ENCODE data around the gene EXO5. TPM values are rescaled to one million over a fixed set of nuclear protein-coding genes. Genes with fewer than 3 reads are reported as not detected.

The EXO5 gene
- total RNA-seq, 1 experiment from 2014 or later: 13.4 TPM

- H4K91ac ChIP-seq (ENCODE audit: insufficient read length, low read depth, low read length): no peak overlapping the region
- H3K9ac ChIP-seq (ENCODE audit: extremely low read depth, insufficient read length, low read length): no peak overlapping the region
- Mint-ChIP-seq H3K4me1 (peaks cover 10 to 11% of the 10 kb centered on the region in 2 experiments), H3K27me3 (ENCODE audit: low read depth) (no peaks in the 10 kb centered on the region), H3K36me3 (ENCODE audit: insufficient read depth in 1 of 3, low read depth in 3 of 3) (peaks cover 24 to 26% (median 25%) of the 10 kb centered on the region in 3 experiments), H3K9me3 (peaks cover 13 to 20% of the 10 kb centered on the region in 2 experiments), H3K4me3 (peak overlapping the region in 1 of 2 experiments; percentile 9; a peak in 1 of 5 replicates), H3K27ac (no peak overlapping the region; a peak in 1 of 7 replicates)
- H3K14ac ChIP-seq (ENCODE audit: insufficient read depth, low read length): no peak overlapping the region
- no peak overlapping the region for H3K18ac ChIP-seq (ENCODE audit: insufficient read length, low read depth, low read length)
- H3K4ac ChIP-seq (ENCODE audit: low read depth, low read length): no peak overlapping the region
- no peak overlapping the region for H3K56ac ChIP-seq (ENCODE audit: insufficient read length, low read depth, low read length)
- H2BK12ac ChIP-seq (ENCODE audit: insufficient read length, low read depth, low read length): no peak overlapping the region
- DNase-seq: no peak
- H2BK120ac ChIP-seq (ENCODE audit: low read depth, low read length, poor library complexity, severe bottlenecking): no peak overlapping the region
- H3K23ac ChIP-seq (ENCODE audit: insufficient read length, low read depth, low read length): no peak overlapping the region
- H2AK5ac ChIP-seq (ENCODE audit: insufficient read length, low read length): no peak overlapping the region
- H3K4me1 ChIP-seq (ENCODE audit: insufficient read depth, low read length): no peaks in the 10 kb centered on the region
- WGBS (ENCODE audit: extremely low coverage, insufficient read length, low lambda C conversion rate): no CpG with 5 or more reads among the region's 4 CpGs
- no peak overlapping the region for H4K5ac ChIP-seq (ENCODE audit: insufficient read length, low read depth, low read length)
- H2AFZ ChIP-seq (ENCODE audit: low read length): no peak overlapping the region
- no peaks in the 10 kb centered on the region for H3K9me3 ChIP-seq (ENCODE audit: control insufficient read depth, low read depth, low read length)
- no peak overlapping the region for H2BK5ac ChIP-seq (ENCODE audit: insufficient read length, low read length)
- H2BK20ac ChIP-seq (ENCODE audit: low read depth, low read length, poor library complexity, severe bottlenecking): no peak overlapping the region
- H3K27ac ChIP-seq (ENCODE audit: insufficient read length, low read depth, low read length): no peak overlapping the region
- H3K27me3 ChIP-seq (ENCODE audit: insufficient read depth, low read length): no peaks in the 10 kb centered on the region
- H3T11ph ChIP-seq (ENCODE audit: low read length): no peak overlapping the region
- H3K79me1 ChIP-seq (ENCODE audit: insufficient read depth, low read depth, low read length, poor library complexity, severe bottlenecking): no peaks in the 10 kb centered on the region
- H3K23me2 ChIP-seq (ENCODE audit: insufficient read length, low read depth, low read length, poor library complexity, severe bottlenecking): peaks cover 4% of the 10 kb centered on the region
- no peak for TF ChIP-seq CTCF (conservative IDR thresholded peaks at IDR 0.05)
- H3K79me2 ChIP-seq (ENCODE audit: insufficient read depth, low read length): no peaks in the 10 kb centered on the region
- no peaks in the 10 kb centered on the region for H4K20me1 ChIP-seq (ENCODE audit: control insufficient read depth, insufficient read depth, insufficient read length)
- H2BK15ac ChIP-seq (ENCODE audit: low read depth, low read length): no peak overlapping the region
- H3K4me2 ChIP-seq (ENCODE audit: insufficient read depth, insufficient read length, low read length): no peak overlapping the region
- H4K8ac ChIP-seq (replicated peaks; ENCODE audit: insufficient read length, low read depth, low read length): no peak overlapping the region
These were observed 29.4 kb upstream of the EXO5 start for GRCh38 chr1:40479156-40479555.
